Gastroesophageal sphincter (tissue), 3 donors: ENCODE results near the gene OR2C1.

Experiments used
- EP300 ChIP-seq: sonication (generic); formaldehyde crosslinking; IDR thresholded peaks from one replicate; pipeline ENCODE4 v1.6.1; 2017; ENCODE audit warnings: antibody characterized with exemption, mild to moderate bottlenecking
- POLR2A ChIP-seq, 2 donors: fragments of 450-650 bp; IDR thresholded peaks; one replicate each; pipeline ENCODE4 v1.6.1; 2017; ENCODE audit warnings: antibody characterized with exemption in 2 of 2, mild to moderate bottlenecking in 2 of 2, moderate library complexity in 1 of 2
- POLR2AphosphoS5 ChIP-seq: sonication (generic); formaldehyde crosslinking; IDR thresholded peaks from one replicate; pipeline ENCODE4 v1.6.1; 2017; ENCODE audit warnings: antibody characterized with exemption
- TF ChIP-seq, protein P1 (sequence below), 4 experiments: fragments of 200-600 bp in 2 of 4; fragments of 450-650 bp in 2 of 4; sonication (generic) in 1 of 4; IDR thresholded peaks; one replicate each; pipeline ENCODE4 v1.5.1; 2017 to 2019; ENCODE audit warnings: antibody characterized with exemption in 4 of 4, mild to moderate bottlenecking in 2 of 4, moderate library complexity in 2 of 4

GRCh38 chr16:3306078-3306477 is 49.6 kb upstream of the OR2C1 start:
- TF ChIP-seq, protein P1, sequence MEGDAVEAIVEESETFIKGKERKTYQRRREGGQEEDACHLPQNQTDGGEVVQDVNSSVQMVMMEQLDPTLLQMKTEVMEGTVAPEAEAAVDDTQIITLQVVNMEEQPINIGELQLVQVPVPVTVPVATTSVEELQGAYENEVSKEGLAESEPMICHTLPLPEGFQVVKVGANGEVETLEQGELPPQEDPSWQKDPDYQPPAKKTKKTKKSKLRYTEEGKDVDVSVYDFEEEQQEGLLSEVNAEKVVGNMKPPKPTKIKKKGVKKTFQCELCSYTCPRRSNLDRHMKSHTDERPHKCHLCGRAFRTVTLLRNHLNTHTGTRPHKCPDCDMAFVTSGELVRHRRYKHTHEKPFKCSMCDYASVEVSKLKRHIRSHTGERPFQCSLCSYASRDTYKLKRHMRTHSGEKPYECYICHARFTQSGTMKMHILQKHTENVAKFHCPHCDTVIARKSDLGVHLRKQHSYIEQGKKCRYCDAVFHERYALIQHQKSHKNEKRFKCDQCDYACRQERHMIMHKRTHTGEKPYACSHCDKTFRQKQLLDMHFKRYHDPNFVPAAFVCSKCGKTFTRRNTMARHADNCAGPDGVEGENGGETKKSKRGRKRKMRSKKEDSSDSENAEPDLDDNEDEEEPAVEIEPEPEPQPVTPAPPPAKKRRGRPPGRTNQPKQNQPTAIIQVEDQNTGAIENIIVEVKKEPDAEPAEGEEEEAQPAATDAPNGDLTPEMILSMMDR (IDR thresholded peaks at IDR 0.05): no peak
- no peak for TF ChIP-seq EP300
- TF ChIP-seq POLR2AphosphoS5: no peak
- no peak for TF ChIP-seq POLR2A (IDR thresholded peaks at IDR 0.05)
